HG03378 (cell line): Measurements from ENCODE around the gene NRTN.
"Not testable (repeated sequence)": the region's sequence is repeated elsewhere in the genome, so short reads cannot be mapped to it uniquely, and the experiment has no call there.

Experiments used
- ATAC-seq: cut with Tn5 transposase; IDR thresholded peaks from one replicate; pipeline ENCODE4 v1.9.1; 2021; ENCODE audit warnings: mild to moderate bottlenecking, moderate library complexity; ENCODE audit not compliant: unreplicated experiment

The NRTN gene

GRCh38 chr19:5864725-5865486 lies 60.0 kb downstream of the NRTN start:
- ATAC-seq, result no peak

- no peak for ATAC-seq
These were observed 60.9 kb downstream of the NRTN start for GRCh38 chr19:5865772-5866171.

DNA sequence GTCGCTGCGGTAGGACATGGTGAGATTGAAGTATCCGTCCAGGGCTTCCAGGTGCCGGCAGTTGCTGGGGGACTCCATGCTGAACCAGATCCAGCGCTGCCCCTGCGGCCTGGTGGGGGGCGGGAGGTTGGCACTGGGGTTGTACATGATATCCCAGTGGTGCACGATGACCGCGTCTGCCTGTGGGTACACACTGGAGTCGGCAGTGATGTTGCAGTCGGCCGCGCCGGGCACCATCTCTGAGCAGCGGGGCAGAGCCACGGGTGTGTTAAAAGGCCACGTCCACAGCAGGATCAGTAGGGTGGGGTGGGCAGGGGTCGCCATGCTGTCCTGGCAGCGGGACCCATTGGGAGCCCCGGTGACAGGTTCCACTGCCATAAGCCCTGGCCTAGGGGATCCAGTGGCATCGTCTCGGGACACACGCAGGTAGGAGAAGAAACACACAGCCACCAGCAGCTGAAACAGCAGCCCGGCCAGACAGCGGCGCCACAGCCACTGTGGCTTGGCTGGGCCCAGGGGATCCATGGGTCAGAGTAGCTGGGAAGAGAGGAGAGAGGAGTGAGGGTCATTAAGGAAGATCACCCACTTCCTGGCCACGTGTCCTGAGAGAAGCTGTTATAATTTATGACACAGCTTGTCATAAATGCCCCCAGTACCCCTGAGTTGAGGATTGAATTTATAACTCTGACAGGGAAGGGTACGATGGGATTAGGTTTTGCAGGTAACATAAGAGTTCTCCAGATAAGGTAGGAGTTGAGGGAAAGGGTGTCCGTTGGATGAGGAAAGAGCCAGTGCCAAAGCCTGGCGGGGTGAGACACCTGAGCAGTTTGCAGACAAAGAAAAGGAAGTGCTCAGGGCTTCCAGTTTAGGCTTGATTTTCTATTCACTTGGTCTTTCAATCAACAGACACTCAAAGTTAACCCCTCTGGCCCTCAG lies 62.6 kb downstream of the NRTN start:
- no peak for ATAC-seq

GRCh38 chr19:5870986-5871394 lies 66.1 kb downstream of the NRTN start:
- no peak for ATAC-seq

GRCh38 chr19:5873617-5874199 lies 68.8 kb downstream of the NRTN start:
- ATAC-seq, result no peak

GRCh38 chr19:5874496-5874895 lies 69.6 kb downstream of the NRTN start:
- ATAC-seq, result not testable (repeated sequence)

DNA sequence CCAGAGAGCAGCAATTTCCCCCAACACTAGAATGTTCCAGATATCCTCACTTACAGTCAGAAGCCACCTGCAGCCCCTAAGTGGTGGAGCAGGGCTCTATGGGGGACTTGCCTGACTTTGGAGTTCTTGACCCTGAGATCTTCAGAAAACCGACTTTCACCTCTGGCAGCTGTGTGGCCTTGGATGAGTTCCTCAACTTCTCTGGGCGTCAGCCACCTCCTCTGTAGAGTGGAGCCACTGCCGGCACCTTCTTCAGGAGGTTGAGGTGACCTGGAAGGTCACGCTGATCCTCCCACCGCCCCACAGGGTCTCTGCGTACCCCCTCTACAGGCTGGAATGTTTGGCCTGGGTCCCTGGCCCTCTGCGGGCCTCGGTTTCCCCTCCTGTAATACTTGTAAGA lies 72.6 kb downstream of the NRTN start:
- ATAC-seq, result no peak

DNA sequence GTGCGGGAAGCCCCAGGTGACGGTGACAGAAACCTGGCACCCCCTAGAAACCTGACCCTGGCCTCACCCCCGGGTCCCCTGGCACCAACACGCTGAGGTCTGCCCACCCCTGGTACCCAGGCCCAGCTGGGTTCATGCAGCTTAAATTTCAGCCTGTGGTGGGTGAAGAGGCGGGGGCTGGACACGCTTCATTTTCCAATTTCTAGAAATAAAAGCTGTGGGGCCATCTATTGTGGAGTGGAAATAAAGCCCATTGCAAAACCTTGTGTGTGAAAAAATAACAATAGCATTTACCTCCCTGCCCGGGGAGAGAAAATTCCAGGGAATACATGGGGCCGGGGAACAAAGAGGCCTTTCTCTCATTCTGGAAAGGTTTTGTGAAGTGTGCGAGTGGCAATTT lies 73.0 kb downstream of the NRTN start:
- no peak for ATAC-seq
